HG02610 (cell line): ENCODE measurements around the gene C11orf52.
A peak's percentile ranks its signal among the peaks of the same experiment; 100 is the strongest.
"Not testable (repeated sequence)": the region's sequence is repeated elsewhere in the genome, so short reads cannot be mapped to it uniquely, and the experiment has no call there.

Experiments
- ATAC-seq: cut with Tn5 transposase; IDR thresholded peaks from one replicate; pipeline ENCODE4 v1.9.1; 2021; ENCODE audit warnings: mild to moderate bottlenecking, moderate library complexity; ENCODE audit not compliant: unreplicated experiment

The C11orf52 gene, protein sequence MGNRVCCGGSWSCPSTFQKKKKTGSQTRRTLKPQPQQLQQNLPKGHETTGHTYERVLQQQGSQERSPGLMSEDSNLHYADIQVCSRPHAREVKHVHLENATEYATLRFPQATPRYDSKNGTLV

GRCh38 chr11:111918390-111919256 is at the start of gene C11orf52:
TSS of gene C11orf52 (plus strand) at chr11:111918913. CDS start at chr11:111918973, 60 bp downstream.
- ATAC-seq: no peak

DNA sequence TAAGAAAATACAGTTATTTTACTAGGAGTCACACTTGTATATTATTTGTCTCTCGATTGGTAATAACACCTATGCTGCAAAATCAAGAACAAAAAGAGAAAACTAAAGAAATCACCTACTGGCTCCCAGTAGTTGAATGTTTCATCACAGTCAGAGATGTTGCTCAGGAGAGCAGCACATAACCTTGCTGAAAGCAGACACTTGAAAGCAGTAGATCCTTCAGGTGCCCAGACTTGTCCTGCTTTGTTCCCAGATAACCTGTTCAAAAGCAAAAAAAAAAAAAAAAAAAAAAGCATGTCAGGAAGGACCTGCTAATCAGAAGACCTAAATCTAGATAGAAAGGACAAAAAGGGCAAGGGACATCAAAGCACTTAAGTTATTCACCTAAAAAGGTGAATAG is 48.6 kb upstream of the C11orf52 start:
- ATAC-seq: no peak

- ATAC-seq: peak; percentile 24
Measured at GRCh38 chr11:111870522-111870885, 48.2 kb upstream of the C11orf52 start.

DNA sequence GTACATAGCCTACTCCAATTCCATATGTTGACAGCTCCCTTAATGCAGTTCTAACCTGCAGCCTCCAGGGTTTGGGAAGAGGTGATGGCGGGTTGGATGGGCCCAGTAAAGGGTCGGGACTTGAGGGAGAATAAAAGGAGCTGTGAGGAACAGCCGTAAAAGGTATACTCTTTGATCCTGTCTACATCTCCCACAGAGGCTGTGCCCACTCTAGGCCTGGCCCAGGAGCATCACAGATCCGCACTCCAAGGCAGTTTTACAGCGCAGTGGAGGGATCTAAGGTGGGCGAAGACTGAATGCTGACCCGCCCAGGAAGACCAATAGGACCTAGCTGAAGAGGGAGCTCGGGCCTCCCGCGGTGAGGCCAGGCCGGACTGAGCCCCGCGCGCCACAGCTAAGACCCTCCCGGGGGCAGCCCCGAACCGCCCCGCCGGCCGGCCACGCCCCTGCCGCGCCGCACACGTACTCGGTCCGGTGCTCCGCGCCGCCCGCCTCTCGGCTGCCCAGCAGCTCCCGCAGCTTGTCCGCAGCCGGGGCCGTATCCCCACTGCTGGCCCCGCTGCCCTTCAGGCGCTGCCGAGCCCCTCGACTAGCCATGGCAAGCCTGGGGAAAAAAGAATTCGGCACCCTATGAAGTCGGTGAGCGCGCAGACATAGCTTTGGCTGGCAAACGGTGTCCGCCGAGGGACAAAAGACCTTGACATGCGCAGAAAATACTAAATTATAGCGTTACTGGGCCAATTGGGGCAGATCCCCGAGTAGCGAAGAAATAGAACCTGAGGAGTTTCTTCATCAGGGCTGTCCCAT is 47.6 kb upstream of the C11orf52 start, which contains the start of gene ALG9:
TSS of gene ALG9 (minus strand) at position 696 of the 807 bp plus-strand sequence. CDS start at position 597, 99 bp downstream.
- ATAC-seq: peak; percentile 88

GRCh38 chr11:111871693-111872161 is 47.0 kb upstream of the C11orf52 start:
- ATAC-seq: no peak

- peak; percentile 2 for ATAC-seq
Measured at GRCh38 chr11:111878385-111878848, 40.3 kb upstream of the C11orf52 start.

DNA sequence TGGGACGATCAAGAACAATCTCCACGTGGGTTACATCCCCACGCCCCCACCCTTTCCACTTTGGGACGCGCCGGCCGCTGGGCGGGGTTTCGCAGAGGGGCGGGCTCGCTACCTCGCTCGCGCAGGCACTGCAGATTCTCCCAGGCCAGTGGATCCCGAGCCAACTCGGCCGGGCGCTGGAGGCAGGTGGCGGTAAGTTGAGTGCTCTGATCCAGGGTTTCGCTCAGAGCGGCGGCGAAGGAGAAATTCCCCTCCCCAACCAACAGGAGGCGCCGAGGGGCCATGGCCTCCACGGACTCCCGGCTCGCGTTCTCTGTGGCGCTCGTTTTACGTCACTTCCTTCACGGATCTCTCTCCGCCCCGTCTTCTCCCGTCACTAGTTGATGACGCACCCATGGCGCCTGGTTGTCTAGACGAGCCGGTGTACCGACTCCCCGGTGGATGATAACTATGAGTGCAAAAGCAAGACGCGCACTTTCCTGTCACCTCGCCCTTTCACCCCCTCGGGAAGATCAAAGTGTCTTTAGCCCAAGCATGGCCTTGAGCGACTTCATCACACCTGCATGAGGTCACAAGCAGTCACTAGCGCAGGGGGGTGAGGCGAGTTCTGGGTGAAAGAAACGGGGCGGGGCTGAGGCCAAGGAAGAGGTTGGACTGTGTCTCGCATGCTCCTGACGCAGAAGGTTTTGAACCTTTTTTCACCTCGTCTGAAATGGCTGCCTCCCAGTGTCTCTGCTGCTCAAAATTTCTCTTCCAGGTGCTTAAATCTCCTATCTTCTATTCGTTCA is 39.7 kb upstream of the C11orf52 start, which contains the start of the genes CFAP68 and FDXACB1:
TSS of gene CFAP68 (plus strand) at position 693 of the 788 bp plus-strand sequence. CDS start at position 713, 20 bp downstream.
TSS of gene FDXACB1 (minus strand) at position 317 of the 788 bp plus-strand sequence. CDS start at position 284, 33 bp downstream.
- peak; percentile 90 for ATAC-seq

DNA sequence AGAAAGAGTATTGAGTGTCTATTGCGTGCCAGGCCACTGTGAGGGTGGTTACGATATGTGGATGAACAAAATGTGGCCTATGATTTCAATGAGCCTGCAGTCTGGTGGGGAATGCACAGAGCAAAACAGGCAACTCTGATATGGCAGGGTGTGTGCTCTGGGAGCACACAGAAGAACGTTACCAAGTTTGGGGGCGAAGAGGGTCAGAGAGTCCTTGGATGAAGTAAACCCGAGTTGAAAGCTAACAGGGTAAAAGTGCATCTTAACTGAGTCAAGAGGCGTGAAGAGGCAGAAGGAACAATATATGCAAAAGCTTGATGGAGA is 39.1 kb upstream of the C11orf52 start:
- no peak for ATAC-seq

DNA sequence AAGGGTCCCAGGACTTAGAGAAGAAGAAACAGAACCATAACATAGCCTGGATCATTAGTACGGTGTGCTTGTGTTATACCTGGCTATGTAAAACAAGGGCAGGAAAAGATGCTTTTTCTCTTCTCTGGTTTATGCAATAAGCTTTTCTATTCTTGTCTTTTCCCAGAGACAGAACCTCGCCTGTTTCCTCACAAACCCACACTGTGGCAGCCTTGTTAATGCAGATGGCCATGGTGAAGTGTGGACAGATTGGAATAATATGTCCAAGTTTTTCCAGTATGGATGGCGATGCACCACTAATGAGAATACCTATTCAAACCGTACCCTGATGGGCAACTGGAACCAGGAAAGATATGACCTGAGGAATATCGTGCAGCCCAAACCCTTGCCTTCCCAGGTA is 36.5 kb upstream of the C11orf52 start:
- ATAC-seq: no peak

GRCh38 chr11:111885053-111885452 is 33.7 kb upstream of the C11orf52 start:
- ATAC-seq: not testable (repeated sequence)

DNA sequence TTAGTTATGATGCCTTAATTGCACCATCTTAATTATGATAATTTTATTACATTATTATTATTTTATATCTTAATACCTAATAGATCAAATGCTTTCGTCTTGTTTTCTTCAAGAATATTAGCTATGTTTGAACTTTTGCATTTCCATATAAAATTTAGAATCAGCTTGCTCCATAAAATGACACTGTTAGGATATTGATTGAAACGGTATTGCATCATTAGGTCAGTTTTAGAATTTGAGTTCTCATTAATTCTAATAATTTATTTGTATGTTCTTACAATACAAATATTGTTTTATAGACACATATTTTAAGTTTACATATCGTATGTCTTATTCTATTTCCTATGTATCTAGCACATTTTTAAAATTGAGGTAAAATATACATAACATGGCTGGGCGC is 32.7 kb upstream of the C11orf52 start:
- ATAC-seq: no peak

DNA sequence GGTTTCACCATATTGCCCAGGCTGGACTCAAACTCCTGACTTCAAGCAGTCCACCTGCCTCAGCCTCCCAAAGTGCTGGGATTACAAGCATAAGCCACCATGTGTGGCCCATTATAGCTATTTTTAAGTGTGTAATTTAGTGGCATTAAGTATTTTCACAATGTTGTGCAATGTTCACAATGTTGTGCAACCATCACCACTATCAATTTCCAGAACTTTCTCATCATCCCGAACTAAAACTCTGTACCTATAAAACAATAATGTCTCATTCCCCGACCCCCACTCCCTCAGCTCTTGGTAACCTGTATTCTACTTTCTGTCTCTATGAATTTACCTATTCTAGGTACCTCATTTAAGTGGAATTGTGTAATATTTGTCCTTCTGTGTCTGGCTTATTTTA is 31.9 kb upstream of the C11orf52 start:
- no peak for ATAC-seq

- ATAC-seq: no peak
Measured at GRCh38 chr11:111905411-111905810, 13.3 kb upstream of the C11orf52 start.

GRCh38 chr11:111906680-111907079 is 12.0 kb upstream of the C11orf52 start:
- ATAC-seq: no peak

DNA sequence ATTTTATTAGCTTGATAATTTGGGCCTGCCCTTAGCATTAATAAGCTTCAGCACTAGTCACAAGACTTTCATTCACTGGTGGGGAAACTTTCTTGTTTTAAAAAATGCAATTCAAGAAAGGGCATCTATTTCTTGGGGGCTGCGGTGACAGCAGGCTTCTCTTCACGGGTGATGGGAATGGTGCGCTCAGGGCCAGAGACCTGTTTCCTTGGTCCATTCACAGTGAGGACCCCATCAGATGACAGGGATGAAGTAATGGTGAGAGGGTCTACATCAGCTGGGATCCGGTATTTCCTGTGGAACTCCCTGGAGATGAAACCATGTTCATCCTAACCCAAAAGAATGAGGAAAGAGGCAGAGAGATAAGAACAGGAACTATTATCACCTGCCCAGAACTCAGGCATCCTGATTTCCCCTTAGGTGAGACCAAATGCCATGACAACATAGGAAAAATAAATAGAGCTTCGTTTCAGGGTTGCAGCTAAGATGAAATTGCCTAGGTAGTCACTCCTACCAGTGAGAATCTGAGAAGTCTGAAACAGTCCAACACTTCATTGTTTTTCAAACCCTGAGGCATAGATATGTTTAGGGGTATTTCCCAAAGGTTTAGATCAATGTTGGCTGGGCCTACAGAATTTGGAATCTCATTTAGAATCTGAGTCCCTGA is 9.9 kb upstream of the C11orf52 start:
- no peak for ATAC-seq

- ATAC-seq: no peak
Measured at GRCh38 chr11:111909378-111909777, 9.3 kb upstream of the C11orf52 start.

- no peak for ATAC-seq
Measured at GRCh38 chr11:111910676-111911562, 7.8 kb upstream of the C11orf52 start.

- no peak for ATAC-seq
Measured at GRCh38 chr11:111911563-111912401, 6.9 kb upstream of the C11orf52 start, which contains the start of gene CRYAB. TSS of gene CRYAB (minus strand) at chr11:111911770. CDS start at chr11:111911724, 46 bp downstream.
